Measurements from ENCODE around the gene GSN. TPM values are rescaled to one million over a fixed set of nuclear protein-coding genes. Genes with fewer than 3 reads are reported as not detected.
A peak's percentile ranks its signal among the peaks of the same experiment; 100 is the strongest.

The GSN gene
- total and polyA plus RNA-seq, 9 of the 15 experiments (the other 6 are each of a cell fraction or from before 2014, with no cell fraction given): 0.39 to 16.6 (median 8.2) TPM

- TF ChIP-seq, protein P1, sequence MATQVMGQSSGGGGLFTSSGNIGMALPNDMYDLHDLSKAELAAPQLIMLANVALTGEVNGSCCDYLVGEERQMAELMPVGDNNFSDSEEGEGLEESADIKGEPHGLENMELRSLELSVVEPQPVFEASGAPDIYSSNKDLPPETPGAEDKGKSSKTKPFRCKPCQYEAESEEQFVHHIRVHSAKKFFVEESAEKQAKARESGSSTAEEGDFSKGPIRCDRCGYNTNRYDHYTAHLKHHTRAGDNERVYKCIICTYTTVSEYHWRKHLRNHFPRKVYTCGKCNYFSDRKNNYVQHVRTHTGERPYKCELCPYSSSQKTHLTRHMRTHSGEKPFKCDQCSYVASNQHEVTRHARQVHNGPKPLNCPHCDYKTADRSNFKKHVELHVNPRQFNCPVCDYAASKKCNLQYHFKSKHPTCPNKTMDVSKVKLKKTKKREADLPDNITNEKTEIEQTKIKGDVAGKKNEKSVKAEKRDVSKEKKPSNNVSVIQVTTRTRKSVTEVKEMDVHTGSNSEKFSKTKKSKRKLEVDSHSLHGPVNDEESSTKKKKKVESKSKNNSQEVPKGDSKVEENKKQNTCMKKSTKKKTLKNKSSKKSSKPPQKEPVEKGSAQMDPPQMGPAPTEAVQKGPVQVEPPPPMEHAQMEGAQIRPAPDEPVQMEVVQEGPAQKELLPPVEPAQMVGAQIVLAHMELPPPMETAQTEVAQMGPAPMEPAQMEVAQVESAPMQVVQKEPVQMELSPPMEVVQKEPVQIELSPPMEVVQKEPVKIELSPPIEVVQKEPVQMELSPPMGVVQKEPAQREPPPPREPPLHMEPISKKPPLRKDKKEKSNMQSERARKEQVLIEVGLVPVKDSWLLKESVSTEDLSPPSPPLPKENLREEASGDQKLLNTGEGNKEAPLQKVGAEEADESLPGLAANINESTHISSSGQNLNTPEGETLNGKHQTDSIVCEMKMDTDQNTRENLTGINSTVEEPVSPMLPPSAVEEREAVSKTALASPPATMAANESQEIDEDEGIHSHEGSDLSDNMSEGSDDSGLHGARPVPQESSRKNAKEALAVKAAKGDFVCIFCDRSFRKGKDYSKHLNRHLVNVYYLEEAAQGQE (IDR thresholded peaks at IDR 0.05; ENCODE audit: borderline replicate concordance): peak; percentile 28; the same call in 1 of the 2 replicates
- TF ChIP-seq, protein P1 (CRISPR knock-in tag; IDR thresholded peaks at IDR 0.05; ENCODE audit: low read depth): no peak
- TF ChIP-seq RNF2 (IDR thresholded peaks at IDR 0.05): no peak
- TF ChIP-seq EHMT2 (IDR thresholded peaks at IDR 0.05): no peak
- no peak for TF ChIP-seq SRF (CRISPR knock-in tag; IDR thresholded peaks at IDR 0.05)
- TF ChIP-seq DMBX1 (CRISPR knock-in tag; IDR thresholded peaks at IDR 0.05; ENCODE audit: borderline replicate concordance): peak; percentile 75; the same call in 1 of the 2 replicates
- TF ChIP-seq MEIS2 (IDR thresholded peaks at IDR 0.05; ENCODE audit: partially characterized antibody): no peak
- TF ChIP-seq TFAM (CRISPR knock-in tag; conservative IDR thresholded peaks at IDR 0.05): no peak
- TF ChIP-seq, protein P2, sequence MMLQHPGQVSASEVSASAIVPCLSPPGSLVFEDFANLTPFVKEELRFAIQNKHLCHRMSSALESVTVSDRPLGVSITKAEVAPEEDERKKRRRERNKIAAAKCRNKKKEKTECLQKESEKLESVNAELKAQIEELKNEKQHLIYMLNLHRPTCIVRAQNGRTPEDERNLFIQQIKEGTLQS (IDR thresholded peaks at IDR 0.05): no peak
- TF ChIP-seq, protein P2 (CRISPR knock-in tag; conservative IDR thresholded peaks at IDR 0.05): no peak
- TF ChIP-seq ZNF146 (CRISPR knock-in tag; IDR thresholded peaks at IDR 0.05; ENCODE audit: unreplicated experiment): no peak
- TF ChIP-seq, protein P3, sequence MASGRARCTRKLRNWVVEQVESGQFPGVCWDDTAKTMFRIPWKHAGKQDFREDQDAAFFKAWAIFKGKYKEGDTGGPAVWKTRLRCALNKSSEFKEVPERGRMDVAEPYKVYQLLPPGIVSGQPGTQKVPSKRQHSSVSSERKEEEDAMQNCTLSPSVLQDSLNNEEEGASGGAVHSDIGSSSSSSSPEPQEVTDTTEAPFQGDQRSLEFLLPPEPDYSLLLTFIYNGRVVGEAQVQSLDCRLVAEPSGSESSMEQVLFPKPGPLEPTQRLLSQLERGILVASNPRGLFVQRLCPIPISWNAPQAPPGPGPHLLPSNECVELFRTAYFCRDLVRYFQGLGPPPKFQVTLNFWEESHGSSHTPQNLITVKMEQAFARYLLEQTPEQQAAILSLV (tag; IDR thresholded peaks at IDR 0.05): no peak
- TF ChIP-seq CCNT2 (IDR thresholded peaks at IDR 0.05; ENCODE audit: borderline replicate concordance, extremely low read depth, insufficient read length, low read depth, low read length): no peak
- TF ChIP-seq NR2F6 (CRISPR knock-in tag; IDR thresholded peaks at IDR 0.05): no peak
- TF ChIP-seq ZNF398 (CRISPR knock-in tag; IDR thresholded peaks at IDR 0.05): no peak
- TF ChIP-seq HDAC2 (IDR thresholded peaks at IDR 0.05): no peak
These were observed 45.3 kb upstream of the GSN start (continued) for GRCh38 chr9:121222524-121223171.

Data from K562 (cell line).